HCT116 (cell line): Measurements from ENCODE around the gene TCF19. TPM values are rescaled to one million over a fixed set of nuclear protein-coding genes. Genes with fewer than 3 reads are reported as not detected.
A peak's percentile ranks its signal among the peaks of the same experiment; 100 is the strongest.

Experiments used
- ATAC-seq: fragments of 200-7000 bp; cut with Tn5 transposase; 2 replicates; pipeline ENCODE4 v1.9.1; 2020; ENCODE audit warnings: mild to moderate bottlenecking, moderate library complexity
- BruUV-seq: library from RNA; stranded (reverse); fragments of 400-500 nt; replicated peaks from 2 replicates; lab custom pipeline; 2021; lab: Mats Ljungman, UMichigan
- CTCF ChIA-PET: fragments of 300-600 bp; sonication (Branson Sonifier 250); formaldehyde crosslinking; loops from one replicate; lab custom pipeline; 2021; ENCODE audit warnings: antibody characterized with exemption; lab: Charles Lee
- POLR2A ChIA-PET: fragments of 300-600, 350-600 bp; sonication (Branson Sonifier 250); formaldehyde crosslinking; loops from one replicate; lab custom pipeline; 2021; ENCODE audit warnings: antibody characterized with exemption; lab: Charles Lee
- RAD21 ChIA-PET, 2 experiments: fragments of 300-600 bp; sonication (Branson Sonifier 250); formaldehyde crosslinking; loops; one replicate each; lab custom pipeline; 2023; ENCODE audit warnings: low total read pairs in 2 of 2; ENCODE audit not compliant: uncharacterized antibody in 2 of 2, unreplicated experiment in 2 of 2, low non-redundant PET in 1 of 2; lab: Charles Lee
- DNase-seq: peaks from one replicate; pipeline ENCODE4 v3.0.0-alpha.2; 2010; ENCODE audit warnings: low read depth, low spot score
- H2AFZ ChIP-seq: fragments of 200-600 bp; shearing (Covaris generic), sonication (generic); 2 replicates; pipeline ENCODE4 v1.6.1; 2017; ENCODE audit warnings: low read depth, mixed run types, mixed read lengths, antibody characterized with exemption, low read length; ENCODE audit not compliant: poor library complexity, severe bottlenecking
- H3K27ac ChIP-seq: 2 replicates; pipeline ENCODE4 v1.5.1; 2012; ENCODE audit warnings: low read depth, low read length
- H3K27me3 ChIP-seq: fragments of 200-600 bp; sonication (generic); 2 replicates; pipeline ENCODE4 v1.6.1; 2016; ENCODE audit warnings: mixed run types, low read length, mixed read lengths; ENCODE audit not compliant: insufficient read depth
- H3K36me3 ChIP-seq, 2 experiments: fragments of 200-500 bp in 1 of 2; fragments of 200-600 bp in 1 of 2; sonication (Bioruptor generic) in 1 of 2; sonication (generic) in 1 of 2; 2 replicates each; pipeline versions ENCODE4 v1.5.1 to v1.6.1; 2014 to 2016; ENCODE audit warnings: low read length in 2 of 2, inconsistent platforms in 1 of 2, mixed read lengths in 1 of 2, mixed run types in 1 of 2; ENCODE audit not compliant: insufficient read depth in 2 of 2, control insufficient read depth in 1 of 2
- H3K4me1 ChIP-seq, 2 experiments: fragments of 200-600 bp in 1 of 2; sonication (generic) in 1 of 2; 2 replicates each; pipeline versions ENCODE4 v1.5.1 to v1.6.1; 2012 to 2017; ENCODE audit warnings: low read length in 2 of 2, inconsistent platforms in 1 of 2, mild to moderate bottlenecking in 1 of 2, mixed read lengths in 1 of 2, mixed run types in 1 of 2, moderate library complexity in 1 of 2; ENCODE audit not compliant: insufficient read depth in 2 of 2, control insufficient read depth in 1 of 2
- H3K4me2 ChIP-seq: fragments of 200-600 bp; sonication (generic); 2 replicates; pipeline ENCODE4 v1.6.1; 2017; ENCODE audit warnings: mixed run types, low read length, mixed read lengths
- H3K4me3 ChIP-seq, 2 experiments: fragments of 200-600 bp in 1 of 2; sonication (generic) in 1 of 2; replicated peaks in 1 of 2; 2 replicates each; pipeline ENCODE4 v1.5.1; 2011 to 2016; ENCODE audit warnings: low read length in 2 of 2, control low read depth in 1 of 2, low read depth in 1 of 2, mild to moderate bottlenecking in 1 of 2, mixed read lengths in 1 of 2, mixed run types in 1 of 2
- H3K79me2 ChIP-seq: fragments of 200-600 bp; sonication (generic); 2 replicates; pipeline ENCODE4 v1.6.1; 2017; ENCODE audit warnings: mild to moderate bottlenecking, mixed run types, low read length, moderate library complexity, mixed read lengths; ENCODE audit not compliant: insufficient read depth
- H3K9ac ChIP-seq: fragments of 200-600 bp; sonication (generic); 2 replicates; pipeline ENCODE4 v1.6.1; 2016; ENCODE audit warnings: low read length, mixed read lengths
- H3K9me2 ChIP-seq: fragments of 200-600 bp; sonication (generic), shearing (Covaris generic); 2 replicates; pipeline ENCODE4 v1.6.1; 2017; ENCODE audit warnings: mixed run types, mild to moderate bottlenecking, moderate library complexity; ENCODE audit not compliant: insufficient read depth
- H3K9me3 ChIP-seq, 2 experiments: fragments of 200-500 bp in 1 of 2; fragments of 200-600 bp in 1 of 2; sonication (Bioruptor generic) in 1 of 2; sonication (generic) in 1 of 2; 2 replicates each; pipeline ENCODE4 v1.6.1; 2014 to 2017; ENCODE audit warnings: low read length in 2 of 2, mixed read lengths in 2 of 2, inconsistent platforms in 1 of 2, low read depth in 1 of 2, mild to moderate bottlenecking in 1 of 2, mixed run types in 1 of 2, moderate library complexity in 1 of 2; ENCODE audit not compliant: control insufficient read depth in 1 of 2, insufficient read depth in 1 of 2
- H4K20me1 ChIP-seq: fragments of 200-600 bp; sonication (generic), shearing (Covaris generic); 2 replicates; pipeline ENCODE4 v1.6.1; 2017; ENCODE audit warnings: mixed run types, mild to moderate bottlenecking, moderate library complexity; ENCODE audit not compliant: insufficient read depth
- CBX3 ChIP-seq: IDR thresholded peaks from 2 replicates; pipeline ENCODE4 v1.6.1; 2012; ENCODE audit warnings: low read depth
- EGR1 ChIP-seq: IDR thresholded peaks from 2 replicates; pipeline ENCODE4 v1.6.1; 2012; ENCODE audit warnings: low read depth
- ELF1 ChIP-seq: IDR thresholded peaks from 2 replicates; pipeline ENCODE4 v1.6.1; 2012; ENCODE audit warnings: low read depth, borderline replicate concordance
- EZH2 ChIP-seq: fragments of 200-600 bp; sonication (generic); IDR thresholded peaks from 2 replicates; pipeline ENCODE4 v1.6.1; 2017; ENCODE audit warnings: antibody characterized with exemption, mixed run types
- FOSL1 ChIP-seq: IDR thresholded peaks from 2 replicates; pipeline ENCODE4 v1.6.1; 2012; ENCODE audit warnings: low read depth
- JUND ChIP-seq: IDR thresholded peaks from 2 replicates; pipeline ENCODE4 v1.6.1; 2012
- POLR2AphosphoS5 ChIP-seq: IDR thresholded peaks from 2 replicates; pipeline ENCODE4 v1.6.1; 2011; ENCODE audit warnings: mild to moderate bottlenecking, low read depth, low read length, moderate library complexity
- SIN3A ChIP-seq: IDR thresholded peaks from 2 replicates; pipeline ENCODE4 v1.6.1; 2012; ENCODE audit warnings: low read depth
- SP1 ChIP-seq: IDR thresholded peaks from 2 replicates; pipeline ENCODE4 v1.6.1; 2012; ENCODE audit warnings: low read depth
- SRF ChIP-seq: IDR thresholded peaks from 2 replicates; pipeline ENCODE4 v1.6.1; 2012; ENCODE audit warnings: low read depth
- YY1 ChIP-seq: IDR thresholded peaks from 2 replicates; pipeline ENCODE4 v1.6.1; 2011; ENCODE audit warnings: low read length, low read depth, moderate library complexity, mild to moderate bottlenecking; ENCODE audit not compliant: insufficient replicate concordance; ENCODE audit errors: extremely low read depth
- ZFX ChIP-seq: fragments of 450-650 bp; IDR thresholded peaks from 2 replicates; pipeline ENCODE4 v1.6.1; 2017
- ZNF274 ChIP-seq: fragments of 200-500 bp; sonication (Bioruptor generic); IDR thresholded peaks from 2 replicates; pipeline ENCODE4 v1.6.1; 2014; ENCODE audit warnings: mild to moderate bottlenecking, low read depth, low read length, inconsistent platforms
- intact Hi-C: fragments of 100-400 bp; cut with micrococcal nuclease; formaldehyde crosslinking; loops from 2 replicates; pipeline ENCODE4 v1.10.0; 2022
- total RNA-seq: library from RNA; stranded (reverse); gene quantifications from one replicate; pipeline ENCODE4 v1.2.1, GENCODE V29; 2021; ENCODE audit not compliant: unreplicated experiment
- TF ChIP-seq, protein P1 (sequence below): IDR thresholded peaks from 2 replicates; pipeline ENCODE4 v1.6.1; 2012
- TF ChIP-seq, protein P2 (sequence below): IDR thresholded peaks from 2 replicates; pipeline ENCODE4 v1.6.1; 2012; ENCODE audit warnings: low read depth
- TF ChIP-seq, protein P3 (sequence below), 3 experiments: fragments of 200-600 bp in 1 of 3; sonication (generic) in 1 of 3; IDR thresholded peaks in 2 of 3; conservative IDR thresholded peaks in 1 of 3; 2 replicates each; pipeline ENCODE4 v1.5.1; 2012 to 2017; ENCODE audit warnings: low read depth in 2 of 3, low read length in 2 of 3, antibody characterized with exemption in 1 of 3, borderline replicate concordance in 1 of 3, control low read depth in 1 of 3, mild to moderate bottlenecking in 1 of 3, mixed read lengths in 1 of 3, mixed run types in 1 of 3, moderate library complexity in 1 of 3; ENCODE audit not compliant: insufficient read depth in 1 of 3

TCF19 gene
- total RNA-seq, 1 experiment from 2014 or later = 15.4 TPM

DNA sequence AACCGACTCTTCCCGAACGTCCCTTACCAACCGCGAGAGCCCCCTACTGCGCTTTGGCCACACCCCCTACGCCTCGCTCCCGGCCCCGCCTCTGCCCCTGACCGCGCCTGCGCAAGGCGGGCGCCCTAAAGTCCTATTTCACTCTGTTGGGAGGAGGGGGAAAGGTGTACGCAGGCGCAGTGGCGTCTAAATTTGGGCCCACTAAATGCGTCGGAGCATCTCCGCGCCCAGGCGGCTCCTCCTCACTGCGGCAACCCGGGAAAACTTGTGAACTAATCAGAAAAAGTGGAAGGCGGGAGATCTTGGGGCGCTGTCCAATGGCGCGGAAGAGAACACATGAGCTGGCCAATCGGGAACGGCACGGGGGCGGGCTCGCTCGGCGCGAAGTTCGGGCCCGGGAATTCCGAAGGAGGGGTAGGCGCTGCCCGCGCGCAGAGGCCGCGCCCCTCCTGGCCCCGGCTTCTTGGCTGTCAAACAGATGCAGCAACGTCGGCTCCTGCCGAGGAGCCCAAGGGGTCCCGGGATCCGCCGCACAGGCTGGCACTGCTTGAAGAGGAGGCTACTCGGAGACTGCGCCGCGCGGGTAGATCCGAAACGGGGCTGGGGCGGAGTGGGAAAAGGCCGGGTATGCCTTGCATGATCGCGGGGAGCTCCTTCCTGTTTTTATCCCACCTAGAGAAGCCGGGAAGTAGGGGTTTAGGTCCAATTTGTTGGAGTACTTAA lies at the start of gene TCF19 (continued):
- peak; percentile 92 for TF ChIP-seq EGR1
- TF ChIP-seq, protein P1, sequence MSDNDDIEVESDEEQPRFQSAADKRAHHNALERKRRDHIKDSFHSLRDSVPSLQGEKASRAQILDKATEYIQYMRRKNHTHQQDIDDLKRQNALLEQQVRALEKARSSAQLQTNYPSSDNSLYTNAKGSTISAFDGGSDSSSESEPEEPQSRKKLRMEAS = no peak; the same call in 1 of the 2 replicates
- TF ChIP-seq, all 23 proteins: peak for 6

DNA sequence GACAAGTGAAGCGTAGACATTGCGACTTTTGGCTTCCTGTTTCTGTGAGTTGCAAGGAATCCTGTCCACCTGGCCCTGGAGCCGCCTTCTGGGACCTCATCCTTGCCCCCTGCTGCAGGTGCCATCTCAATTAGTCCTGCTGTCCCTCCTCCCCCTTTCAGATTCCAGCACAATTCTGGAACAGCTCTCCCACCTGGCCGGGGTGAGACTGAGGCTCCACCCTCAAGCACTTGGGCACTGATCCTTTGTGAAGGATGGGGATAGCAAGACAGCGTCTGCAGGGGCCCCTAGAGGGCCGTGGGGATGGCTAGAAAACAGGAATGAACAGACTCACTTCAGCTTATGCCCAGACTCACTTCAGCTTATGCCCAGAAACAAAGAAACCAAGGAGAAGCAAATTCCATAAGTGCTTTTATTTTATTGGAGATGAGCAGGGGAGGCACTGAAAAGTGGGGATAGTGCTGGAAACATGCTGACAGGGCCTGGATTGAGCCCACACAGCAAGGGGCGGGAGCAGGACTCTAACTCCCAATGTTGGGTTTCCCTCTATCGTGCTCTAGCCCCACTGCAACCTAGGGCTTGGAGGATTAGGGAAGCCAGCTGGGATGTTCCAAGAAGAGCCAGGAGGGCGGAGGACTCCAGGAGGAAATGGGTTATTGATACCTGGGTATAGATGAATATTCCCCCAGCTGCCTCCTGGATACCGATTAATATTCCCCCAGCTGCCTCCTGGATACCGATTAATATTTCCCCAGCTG lies 47.4 kb upstream of the TCF19 start:
- no peaks in the 10 kb centered on the region for H4K20me1 ChIP-seq
- H3K9me3 ChIP-seq = no peaks in the 10 kb centered on the region
- TF ChIP-seq, protein P1 = no peak
- TF ChIP-seq YY1 = no peak
- TF ChIP-seq SP1 = no peak
- no peak for TF ChIP-seq ZFX
- TF ChIP-seq SIN3A = no peak
- TF ChIP-seq, protein P2, sequence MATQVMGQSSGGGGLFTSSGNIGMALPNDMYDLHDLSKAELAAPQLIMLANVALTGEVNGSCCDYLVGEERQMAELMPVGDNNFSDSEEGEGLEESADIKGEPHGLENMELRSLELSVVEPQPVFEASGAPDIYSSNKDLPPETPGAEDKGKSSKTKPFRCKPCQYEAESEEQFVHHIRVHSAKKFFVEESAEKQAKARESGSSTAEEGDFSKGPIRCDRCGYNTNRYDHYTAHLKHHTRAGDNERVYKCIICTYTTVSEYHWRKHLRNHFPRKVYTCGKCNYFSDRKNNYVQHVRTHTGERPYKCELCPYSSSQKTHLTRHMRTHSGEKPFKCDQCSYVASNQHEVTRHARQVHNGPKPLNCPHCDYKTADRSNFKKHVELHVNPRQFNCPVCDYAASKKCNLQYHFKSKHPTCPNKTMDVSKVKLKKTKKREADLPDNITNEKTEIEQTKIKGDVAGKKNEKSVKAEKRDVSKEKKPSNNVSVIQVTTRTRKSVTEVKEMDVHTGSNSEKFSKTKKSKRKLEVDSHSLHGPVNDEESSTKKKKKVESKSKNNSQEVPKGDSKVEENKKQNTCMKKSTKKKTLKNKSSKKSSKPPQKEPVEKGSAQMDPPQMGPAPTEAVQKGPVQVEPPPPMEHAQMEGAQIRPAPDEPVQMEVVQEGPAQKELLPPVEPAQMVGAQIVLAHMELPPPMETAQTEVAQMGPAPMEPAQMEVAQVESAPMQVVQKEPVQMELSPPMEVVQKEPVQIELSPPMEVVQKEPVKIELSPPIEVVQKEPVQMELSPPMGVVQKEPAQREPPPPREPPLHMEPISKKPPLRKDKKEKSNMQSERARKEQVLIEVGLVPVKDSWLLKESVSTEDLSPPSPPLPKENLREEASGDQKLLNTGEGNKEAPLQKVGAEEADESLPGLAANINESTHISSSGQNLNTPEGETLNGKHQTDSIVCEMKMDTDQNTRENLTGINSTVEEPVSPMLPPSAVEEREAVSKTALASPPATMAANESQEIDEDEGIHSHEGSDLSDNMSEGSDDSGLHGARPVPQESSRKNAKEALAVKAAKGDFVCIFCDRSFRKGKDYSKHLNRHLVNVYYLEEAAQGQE = no peak
- TF ChIP-seq SRF = no peak
- no peak for TF ChIP-seq ELF1
- TF ChIP-seq EZH2 = no peak
- no peak for TF ChIP-seq FOSL1
- TF ChIP-seq CBX3 = no peak
- TF ChIP-seq JUND = no peak
- no peak for TF ChIP-seq POLR2AphosphoS5
- TF ChIP-seq ZNF274 = no peak
- TF ChIP-seq, protein P3, sequence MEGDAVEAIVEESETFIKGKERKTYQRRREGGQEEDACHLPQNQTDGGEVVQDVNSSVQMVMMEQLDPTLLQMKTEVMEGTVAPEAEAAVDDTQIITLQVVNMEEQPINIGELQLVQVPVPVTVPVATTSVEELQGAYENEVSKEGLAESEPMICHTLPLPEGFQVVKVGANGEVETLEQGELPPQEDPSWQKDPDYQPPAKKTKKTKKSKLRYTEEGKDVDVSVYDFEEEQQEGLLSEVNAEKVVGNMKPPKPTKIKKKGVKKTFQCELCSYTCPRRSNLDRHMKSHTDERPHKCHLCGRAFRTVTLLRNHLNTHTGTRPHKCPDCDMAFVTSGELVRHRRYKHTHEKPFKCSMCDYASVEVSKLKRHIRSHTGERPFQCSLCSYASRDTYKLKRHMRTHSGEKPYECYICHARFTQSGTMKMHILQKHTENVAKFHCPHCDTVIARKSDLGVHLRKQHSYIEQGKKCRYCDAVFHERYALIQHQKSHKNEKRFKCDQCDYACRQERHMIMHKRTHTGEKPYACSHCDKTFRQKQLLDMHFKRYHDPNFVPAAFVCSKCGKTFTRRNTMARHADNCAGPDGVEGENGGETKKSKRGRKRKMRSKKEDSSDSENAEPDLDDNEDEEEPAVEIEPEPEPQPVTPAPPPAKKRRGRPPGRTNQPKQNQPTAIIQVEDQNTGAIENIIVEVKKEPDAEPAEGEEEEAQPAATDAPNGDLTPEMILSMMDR (IDR thresholded peaks at IDR 0.05 in 2 of 3, conservative IDR thresholded peaks at IDR 0.05 in 1 of 3; ENCODE audit: borderline replicate concordance in 1 of 3, insufficient read depth in 1 of 3, low read depth in 2 of 3, low read length in 2 of 3) = no peak
- peaks cover 4% of the 10 kb centered on the region; the same call in 1 of the 2 replicates for H3K79me2 ChIP-seq
- H3K9me2 ChIP-seq = no peaks in the 10 kb centered on the region
- no peak overlapping the region for H3K4me2 ChIP-seq
- no TSS peak for BruUV-seq
- H2AFZ ChIP-seq = no peak overlapping the region
- ATAC-seq (no peak), DNase-seq (no peak)
- peaks cover 29 to 50% of the 10 kb centered on the region in 2 experiments for H3K4me1 ChIP-seq
- ChIA-PET RAD21 (no interaction called here), CTCF (interaction anchor here (1.0 kb wide), 1 partner anchor 24 kb away, joined by 3 read pairs; no protein-coding TSS in a partner anchor), POLR2A (no interaction called here)
- H3K9ac ChIP-seq = no peak overlapping the region
- intact Hi-C loops = no loop called here
- no peak overlapping the region for H3K4me3 ChIP-seq
- H3K36me3 ChIP-seq = no peaks in the 10 kb centered on the region
- no peaks in the 10 kb centered on the region for H3K27me3 ChIP-seq
- H3K27ac ChIP-seq = no peak overlapping the region
